ENCODE results near the gene SLC6A4.

- no peak for TF ChIP-seq POLR2A (IDR thresholded peaks at IDR 0.05)
- TF ChIP-seq, protein P1, sequence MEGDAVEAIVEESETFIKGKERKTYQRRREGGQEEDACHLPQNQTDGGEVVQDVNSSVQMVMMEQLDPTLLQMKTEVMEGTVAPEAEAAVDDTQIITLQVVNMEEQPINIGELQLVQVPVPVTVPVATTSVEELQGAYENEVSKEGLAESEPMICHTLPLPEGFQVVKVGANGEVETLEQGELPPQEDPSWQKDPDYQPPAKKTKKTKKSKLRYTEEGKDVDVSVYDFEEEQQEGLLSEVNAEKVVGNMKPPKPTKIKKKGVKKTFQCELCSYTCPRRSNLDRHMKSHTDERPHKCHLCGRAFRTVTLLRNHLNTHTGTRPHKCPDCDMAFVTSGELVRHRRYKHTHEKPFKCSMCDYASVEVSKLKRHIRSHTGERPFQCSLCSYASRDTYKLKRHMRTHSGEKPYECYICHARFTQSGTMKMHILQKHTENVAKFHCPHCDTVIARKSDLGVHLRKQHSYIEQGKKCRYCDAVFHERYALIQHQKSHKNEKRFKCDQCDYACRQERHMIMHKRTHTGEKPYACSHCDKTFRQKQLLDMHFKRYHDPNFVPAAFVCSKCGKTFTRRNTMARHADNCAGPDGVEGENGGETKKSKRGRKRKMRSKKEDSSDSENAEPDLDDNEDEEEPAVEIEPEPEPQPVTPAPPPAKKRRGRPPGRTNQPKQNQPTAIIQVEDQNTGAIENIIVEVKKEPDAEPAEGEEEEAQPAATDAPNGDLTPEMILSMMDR (IDR thresholded peaks at IDR 0.05 in 8 of 11, conservative IDR thresholded peaks at IDR 0.05 in 3 of 11) = no peak
These were observed 37.9 kb upstream of the SLC6A4 start for GRCh38 chr17:30273373-30273772.

All from spleen (tissue), 7 donors.